ENCODE data around the gene OPCML. TPM values are rescaled to one million over a fixed set of nuclear protein-coding genes. Genes with fewer than 3 reads are reported as not detected.

Gene OPCML
- total RNA-seq, 1 donor from 2014 or later = not detected

GRCh38 chr11:132627981-132628380 lies 904.3 kb downstream of the OPCML start:
- ChIA-PET CTCF (no interaction called here), POLR2A (no interaction called here)
- H3K27me3 Mint-ChIP-seq = no peaks in the 10 kb centered on the region
- no peaks in the 10 kb centered on the region for H3K4me1 Mint-ChIP-seq
- ATAC-seq (ENCODE audit: low read depth) (no peak), DNase-seq (no peak)
- intact Hi-C loops (cut with micrococcal nuclease) = no loop called here
- H3K9me3 Mint-ChIP-seq = peaks cover 6% of the 10 kb centered on the region
- TF ChIP-seq CTCF (IDR thresholded peaks at IDR 0.05) = no peak
- no peak overlapping the region for H3K4me3 Mint-ChIP-seq
- H3K36me3 Mint-ChIP-seq (ENCODE audit: low read depth) = no peaks in the 10 kb centered on the region
- no peak overlapping the region for H3K27ac Mint-ChIP-seq

- ChIA-PET CTCF (no interaction called here), POLR2A (no interaction called here)
- no peak for DNase-seq
- no peak for ATAC-seq (ENCODE audit: low read depth)
- H3K27me3 Mint-ChIP-seq = no peaks in the 10 kb centered on the region
- H3K36me3 Mint-ChIP-seq (ENCODE audit: low read depth) = no peaks in the 10 kb centered on the region
- peaks cover 9% of the 10 kb centered on the region for H3K9me3 Mint-ChIP-seq
- H3K4me3 Mint-ChIP-seq = no peak overlapping the region
- H3K27ac Mint-ChIP-seq = no peak overlapping the region
- intact Hi-C loops (cut with micrococcal nuclease) = no loop called here
- H3K4me1 Mint-ChIP-seq = no peaks in the 10 kb centered on the region
- no peak for TF ChIP-seq CTCF (IDR thresholded peaks at IDR 0.05)
Measured at GRCh38 chr11:132626446-132626845, 905.9 kb downstream of the OPCML start.

- no peaks in the 10 kb centered on the region for H3K4me1 Mint-ChIP-seq
- peaks cover 11% of the 10 kb centered on the region for H3K9me3 Mint-ChIP-seq
- H3K27me3 Mint-ChIP-seq = no peaks in the 10 kb centered on the region
- CTCF ChIA-PET = no interaction called here
- DNase-seq (no peak), ATAC-seq (ENCODE audit: low read depth) (no peak)
- intact Hi-C loops (cut with micrococcal nuclease) = no loop called here
- H3K27ac Mint-ChIP-seq = no peak overlapping the region
- POLR2A ChIA-PET = no interaction called here
- TF ChIP-seq CTCF (IDR thresholded peaks at IDR 0.05) = no peak
- no peaks in the 10 kb centered on the region for H3K36me3 Mint-ChIP-seq (ENCODE audit: low read depth)
- no peak overlapping the region for H3K4me3 Mint-ChIP-seq
Measured at GRCh38 chr11:132623511-132623910, 908.8 kb downstream of the OPCML start.

- peaks cover 11% of the 10 kb centered on the region for H3K9me3 Mint-ChIP-seq
- TF ChIP-seq CTCF (IDR thresholded peaks at IDR 0.05) = no peak
- no peaks in the 10 kb centered on the region for H3K4me1 Mint-ChIP-seq
- no peak for ATAC-seq (ENCODE audit: low read depth)
- H3K36me3 Mint-ChIP-seq (ENCODE audit: low read depth) = no peaks in the 10 kb centered on the region
- POLR2A ChIA-PET = no interaction called here
- CTCF ChIA-PET = no interaction called here
- H3K27ac Mint-ChIP-seq = no peak overlapping the region
- no peak for DNase-seq
- intact Hi-C loops (cut with micrococcal nuclease) = no loop called here
- no peak overlapping the region for H3K4me3 Mint-ChIP-seq
- no peaks in the 10 kb centered on the region for H3K27me3 Mint-ChIP-seq
Measured at GRCh38 chr11:132621976-132622580, 910.2 kb downstream of the OPCML start.

- ChIA-PET CTCF (no interaction called here), POLR2A (no interaction called here)
- no peak overlapping the region for H3K27ac Mint-ChIP-seq
- no peak for ATAC-seq (ENCODE audit: low read depth)
- H3K4me3 Mint-ChIP-seq = no peak overlapping the region
- no peaks in the 10 kb centered on the region for H3K27me3 Mint-ChIP-seq
- intact Hi-C loops (cut with micrococcal nuclease) = no loop called here
- H3K9me3 Mint-ChIP-seq = peaks cover 11% of the 10 kb centered on the region
- no peaks in the 10 kb centered on the region for H3K4me1 Mint-ChIP-seq
- no peak for DNase-seq
- no peaks in the 10 kb centered on the region for H3K36me3 Mint-ChIP-seq (ENCODE audit: low read depth)
- TF ChIP-seq CTCF (IDR thresholded peaks at IDR 0.05) = no peak
Measured at GRCh38 chr11:132620423-132620822, 911.9 kb downstream of the OPCML start.

All from activated B cell treated with CpG ODN at 0.5 μM for 24 hours (primary cell).